LoVo (cell line): Measurements from ENCODE around the gene SIX6.

Experiments used
- DNase-seq: peaks from one replicate; pipeline ENCODE4 v3.0.0-alpha.2; 2016; ENCODE audit warnings: low spot score

The SIX6 gene

GRCh38 chr14:60514378-60514740 lies 5.4 kb downstream of the SIX6 start:
- DNase-seq: no peak

DNA sequence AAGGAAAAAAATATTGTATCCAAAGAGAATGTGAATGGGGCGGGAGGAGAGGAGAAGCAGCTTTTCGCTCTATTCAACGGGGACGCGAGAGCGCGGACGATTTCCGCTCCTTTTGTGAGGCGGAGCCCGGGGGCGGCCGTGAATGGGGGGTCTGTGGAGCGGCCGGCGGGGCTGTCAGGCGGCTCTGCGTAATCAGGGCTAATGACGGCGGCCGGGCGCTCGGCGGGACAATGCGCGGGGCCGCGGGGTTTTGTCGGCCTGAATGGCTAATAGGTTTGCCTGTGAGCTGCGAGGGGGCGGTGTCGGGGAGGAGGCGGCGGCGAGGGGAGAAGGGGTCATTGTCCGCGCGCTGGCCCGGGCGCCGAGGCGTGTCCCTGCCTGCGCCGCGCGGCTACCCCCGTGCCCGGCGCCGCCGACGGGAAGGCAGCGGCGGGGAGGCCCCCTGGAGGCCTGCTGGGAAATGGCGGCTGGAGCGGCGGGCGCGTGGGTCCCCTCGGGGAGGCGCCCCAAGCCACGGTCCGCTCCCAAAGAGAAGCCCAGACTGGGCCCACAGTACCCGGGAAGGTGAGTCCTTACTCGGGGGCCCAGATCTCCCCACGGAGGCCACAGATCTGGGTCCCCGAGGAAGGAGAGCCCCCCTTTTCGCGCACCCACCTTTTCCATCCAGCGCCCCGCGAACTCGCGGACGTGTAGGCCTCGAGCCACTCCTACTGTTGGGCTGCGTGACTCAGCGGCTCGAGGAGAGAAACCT lies 6.0 kb downstream of the SIX6 start:
- DNase-seq: no peak

DNA sequence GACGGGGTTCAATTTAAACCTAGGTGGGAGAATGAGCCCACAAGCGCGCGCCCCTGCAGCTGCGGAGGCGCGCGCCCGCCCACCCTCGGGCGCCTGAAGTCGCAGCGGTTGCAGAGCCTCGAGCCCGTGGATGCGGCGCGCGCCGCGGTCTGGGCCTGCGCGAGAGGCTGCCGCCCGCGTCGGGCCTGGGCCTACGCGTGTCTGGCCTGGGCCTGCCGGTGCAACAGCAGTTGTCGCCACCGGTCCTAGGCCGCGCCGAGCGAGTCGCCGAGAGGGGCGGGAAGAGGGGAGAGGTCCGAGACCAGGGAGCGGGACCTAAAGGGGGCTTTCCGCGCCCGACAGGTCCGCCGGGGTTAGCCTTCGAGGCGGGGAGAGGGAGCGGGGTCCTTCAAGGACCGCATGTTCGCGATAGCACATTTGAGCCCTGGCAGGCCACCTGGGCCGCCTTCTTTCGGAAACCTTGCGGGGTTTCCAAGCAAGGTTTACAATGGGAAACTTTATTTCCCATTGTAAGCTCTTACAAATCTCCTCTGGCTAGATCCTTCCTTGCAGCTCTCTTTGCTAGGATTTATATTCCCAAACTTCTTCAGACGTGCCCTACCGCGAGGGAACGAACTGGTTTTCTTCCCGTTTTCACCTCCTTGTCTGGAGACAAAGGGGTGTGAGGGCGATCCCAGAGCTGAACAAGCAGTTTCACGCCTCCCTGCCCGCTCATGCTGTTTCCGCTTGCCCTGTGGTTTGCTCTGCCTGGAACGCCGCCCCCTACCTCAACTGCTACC lies 6.8 kb downstream of the SIX6 start:
- DNase-seq: no peak

GRCh38 chr14:60532442-60532841 lies 23.5 kb downstream of the SIX6 start:
- DNase-seq: no peak

GRCh38 chr14:60537663-60538062 lies 28.7 kb downstream of the SIX6 start:
- no peak for DNase-seq

GRCh38 chr14:60544659-60545058 lies 35.7 kb downstream of the SIX6 start:
- no peak for DNase-seq

- no peak for DNase-seq
Observed at GRCh38 chr14:60553808-60554207, 44.9 kb downstream of the SIX6 start.

GRCh38 chr14:60561845-60562746 lies 53.1 kb downstream of the SIX6 start:
- peak; percentile 41 for DNase-seq
